GM23338 (cell line): ENCODE results near the gene DLGAP4. TPM values are rescaled to one million over a fixed set of nuclear protein-coding genes. Genes with fewer than 3 reads are reported as not detected.

Experiments used
- ATAC-seq: fragments of 200-7000 bp; cut with Tn5 transposase; 3 replicates; pipeline ENCODE4 v1.9.1; 2020
- DNase-seq: peaks from one replicate; pipeline ENCODE4 v3.0.0-alpha.2; 2015; ENCODE audit warnings: low spot score
- H2AFZ ChIP-seq: fragments of 200-600 bp; sonication (generic); 2 replicates; pipeline ENCODE4 v1.8.0; 2016; ENCODE audit warnings: antibody characterized with exemption, mild to moderate bottlenecking, moderate library complexity
- H3F3A ChIP-seq: fragments of 200-600 bp; sonication (generic); replicated peaks from 2 replicates; pipeline ENCODE4 v1.8.0; 2017; ENCODE audit warnings: antibody characterized with exemption, mixed run types, low read depth
- H3K27ac ChIP-seq: fragments of 200-600 bp; sonication (generic); 2 replicates; pipeline ENCODE4 v1.6.1; 2016; ENCODE audit warnings: low read depth
- H3K27me3 ChIP-seq: fragments of 200-600 bp; sonication (generic); 2 replicates; pipeline ENCODE4 v1.8.0; 2016; ENCODE audit warnings: mild to moderate bottlenecking, mixed run types, moderate library complexity; ENCODE audit not compliant: insufficient read depth
- H3K36me3 ChIP-seq: fragments of 200-600 bp; sonication (generic); 2 replicates; pipeline ENCODE4 v1.8.0; 2016; ENCODE audit warnings: mild to moderate bottlenecking; ENCODE audit not compliant: insufficient read depth
- H3K4me1 ChIP-seq: fragments of 200-600 bp; sonication (generic); 2 replicates; pipeline ENCODE4 v1.8.0; 2016; ENCODE audit warnings: mild to moderate bottlenecking, moderate library complexity; ENCODE audit not compliant: insufficient read depth
- H3K4me2 ChIP-seq: fragments of 200-600 bp; sonication (generic); 2 replicates; pipeline ENCODE4 v1.7.1; 2017; ENCODE audit warnings: mixed run types
- H3K4me3 ChIP-seq: fragments of 200-600 bp; sonication (generic); 2 replicates; pipeline ENCODE4 v1.6.1; 2016; ENCODE audit warnings: mixed run types
- H3K79me2 ChIP-seq: fragments of 200-600 bp; sonication (generic); replicated peaks from 2 replicates; pipeline ENCODE4 v1.8.0; 2017; ENCODE audit warnings: mild to moderate bottlenecking; ENCODE audit not compliant: insufficient read depth
- H3K9me2 ChIP-seq: fragments of 200-600 bp; sonication (generic); 2 replicates; pipeline ENCODE4 v1.8.0; 2017; ENCODE audit not compliant: insufficient read depth
- H4K20me1 ChIP-seq: fragments of 200-600 bp; sonication (generic); replicated peaks from 2 replicates; pipeline ENCODE4 v1.8.0; 2017; ENCODE audit warnings: mild to moderate bottlenecking; ENCODE audit not compliant: insufficient read depth
- H3K27ac Mint-ChIP-seq: 2 replicates; pipeline ENCODE4 v1.8.0; 2020; ENCODE audit warnings: inconsistent platforms, mild to moderate bottlenecking, moderate library complexity, mixed read lengths
- H3K27me3 Mint-ChIP-seq: 3 replicates; pipeline ENCODE4 v1.8.0; 2022; ENCODE audit warnings: low read depth, mild to moderate bottlenecking, moderate library complexity, mixed read lengths, inconsistent platforms; ENCODE audit not compliant: insufficient read depth, poor library complexity
- H3K36me3 Mint-ChIP-seq: 3 replicates; pipeline ENCODE4 v1.8.0; 2021; ENCODE audit warnings: low read depth, mild to moderate bottlenecking, inconsistent platforms, moderate library complexity, mixed read lengths
- H3K4me1 Mint-ChIP-seq: 3 replicates; pipeline ENCODE4 v1.8.0; 2020; ENCODE audit warnings: mild to moderate bottlenecking, inconsistent platforms, mixed read lengths
- H3K4me3 Mint-ChIP-seq: 3 replicates; pipeline ENCODE4 v1.8.0; 2021; ENCODE audit warnings: moderate library complexity, mild to moderate bottlenecking, inconsistent platforms, mixed read lengths
- H3K9me3 Mint-ChIP-seq: 3 replicates; pipeline ENCODE4 v1.8.0; 2020; ENCODE audit warnings: moderate library complexity, mild to moderate bottlenecking, inconsistent platforms, mixed read lengths
- CREB1 ChIP-seq: fragments of 250-450 bp; sonication (Bioruptor Pico); IDR thresholded peaks from 2 replicates; pipeline ENCODE4 v1.5.0; 2020; ENCODE audit warnings: low read depth, mild to moderate bottlenecking, moderate library complexity
- EZH2 ChIP-seq: fragments of 200-600 bp; sonication (generic); IDR thresholded peaks from one replicate; pipeline ENCODE4 v1.8.0; 2017; ENCODE audit warnings: antibody characterized with exemption, mild to moderate bottlenecking, low read depth; ENCODE audit not compliant: unreplicated experiment
- JUNB ChIP-seq: IDR thresholded peaks from one replicate; pipeline ENCODE4 v1.6.1; 2016; ENCODE audit warnings: antibody characterized with exemption; ENCODE audit not compliant: unreplicated experiment
- NANOG ChIP-seq: IDR thresholded peaks from 2 replicates; pipeline ENCODE4 v1.6.1; 2016; ENCODE audit warnings: antibody characterized with exemption, borderline replicate concordance
- POLR2AphosphoS5 ChIP-seq: IDR thresholded peaks from 2 replicates; pipeline ENCODE4 v1.6.1; 2016; ENCODE audit warnings: antibody characterized with exemption, low read depth
- STAT1 ChIP-seq: IDR thresholded peaks from one replicate; pipeline ENCODE4 v1.6.1; 2016; ENCODE audit warnings: antibody characterized with exemption; ENCODE audit not compliant: unreplicated experiment
- ZNF114 ChIP-seq: fragments of 250-450 bp; sonication (Bioruptor Pico); IDR thresholded peaks from 2 replicates; pipeline ENCODE4 v1.5.0; 2020; ENCODE audit warnings: mild to moderate bottlenecking, moderate library complexity
- ZNF331 ChIP-seq: fragments of 250-450 bp; sonication (Bioruptor Pico); IDR thresholded peaks from 2 replicates; pipeline ENCODE4 v1.5.0; 2020; ENCODE audit warnings: low read depth, mild to moderate bottlenecking, moderate library complexity
- polyA plus RNA-seq: library from polyadenylated mRNA; unstranded; fragments of >200 nt; fragmentation: Nextera tagmentation; extraction: Ambion mirVana; gene quantifications from 2 replicates; pipeline ENCODE4 v1.2.1, GENCODE V29; 2016
- total RNA-seq: library from RNA; depleted of rRNA; stranded (reverse); fragments of >200 nt; shearing (Covaris generic); gene quantifications from 2 replicates; pipeline ENCODE4 v1.2.3, GENCODE V29; 2014
- TF ChIP-seq, protein P1 (sequence below): IDR thresholded peaks from 2 replicates; pipeline ENCODE4 v1.6.1; 2016; ENCODE audit warnings: antibody characterized with exemption
- TF ChIP-seq, protein P2 (sequence below), 2 experiments: fragments of 200-600 bp in 1 of 2; sonication (generic) in 1 of 2; conservative IDR thresholded peaks; 2 replicates each; pipeline versions ENCODE4 v1.5.1 to v1.6.1; 2016 to 2017; ENCODE audit warnings: antibody characterized with exemption in 2 of 2, low read depth in 2 of 2, mild to moderate bottlenecking in 2 of 2, moderate library complexity in 1 of 2
- TF ChIP-seq, protein P3 (sequence below): fragments of 250-450 bp; sonication (Bioruptor Pico); IDR thresholded peaks from 2 replicates; pipeline ENCODE4 v1.5.0; 2020; ENCODE audit warnings: mild to moderate bottlenecking, moderate library complexity

The DLGAP4 gene
- total and polyA plus RNA-seq, 2 experiments from 2014 or later: 46.1 to 52.2 TPM

DNA sequence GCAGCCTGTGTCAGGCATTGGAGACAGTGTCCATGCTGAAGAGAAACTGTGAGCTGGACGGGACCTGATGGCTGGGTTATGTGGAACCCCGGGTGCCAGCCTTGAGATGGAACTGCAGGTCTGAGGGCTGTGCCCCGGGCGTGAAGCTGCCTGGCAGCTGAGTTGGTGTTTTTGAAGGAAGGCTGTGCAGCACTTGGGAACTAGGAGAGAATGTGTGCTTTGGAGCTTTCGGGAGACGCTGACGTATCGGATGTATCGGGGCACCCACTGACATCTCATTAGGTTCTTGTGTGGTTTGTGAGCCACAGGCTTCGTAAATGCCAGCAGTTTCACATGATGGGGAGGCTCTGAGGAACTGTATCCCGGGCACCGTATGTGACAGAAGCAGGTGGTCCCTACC lies 2.2 kb downstream of the DLGAP4 start:
- Mint-ChIP-seq H3K27me3 (peaks cover 22% of the 10 kb centered on the region), H3K4me3 (no peak overlapping the region), H3K4me1 (peaks cover 14% of the 10 kb centered on the region), H3K36me3 (no peaks in the 10 kb centered on the region; the same call in 2 of the 3 replicates), H3K27ac (no peak overlapping the region), H3K9me3 (no peaks in the 10 kb centered on the region)
- Histone ChIP-seq H3K9me2 (no peaks in the 10 kb centered on the region), H3K27ac (no peak overlapping the region), H4K20me1 (no peaks in the 10 kb centered on the region; the same call in 1 of the 2 replicates), H3K79me2 (no peaks in the 10 kb centered on the region), H3K4me3 (no peak overlapping the region), H3K4me1 (peaks cover 6% of the 10 kb centered on the region; the same call in 1 of the 2 replicates), H3K27me3 (peaks cover 41% of the 10 kb centered on the region), H3F3A (0 out of 2 replicates have a peak, but pooled peaks cover 4% of the 10 kb centered on the region), H3K4me2 (peak overlapping the region; percentile 98; the same call in 1 of the 2 replicates), H2AFZ (no peak overlapping the region), H3K36me3 (no peaks in the 10 kb centered on the region)
- ATAC-seq: no peak
- DNase-seq: no peak
- no peak for TF ChIP-seq EZH2
- no peak for TF ChIP-seq NANOG
- no peak for TF ChIP-seq POLR2AphosphoS5
- no peak for TF ChIP-seq CREB1 (CRISPR knock-in tag)
- no peak for TF ChIP-seq JUNB
- TF ChIP-seq, protein P1, sequence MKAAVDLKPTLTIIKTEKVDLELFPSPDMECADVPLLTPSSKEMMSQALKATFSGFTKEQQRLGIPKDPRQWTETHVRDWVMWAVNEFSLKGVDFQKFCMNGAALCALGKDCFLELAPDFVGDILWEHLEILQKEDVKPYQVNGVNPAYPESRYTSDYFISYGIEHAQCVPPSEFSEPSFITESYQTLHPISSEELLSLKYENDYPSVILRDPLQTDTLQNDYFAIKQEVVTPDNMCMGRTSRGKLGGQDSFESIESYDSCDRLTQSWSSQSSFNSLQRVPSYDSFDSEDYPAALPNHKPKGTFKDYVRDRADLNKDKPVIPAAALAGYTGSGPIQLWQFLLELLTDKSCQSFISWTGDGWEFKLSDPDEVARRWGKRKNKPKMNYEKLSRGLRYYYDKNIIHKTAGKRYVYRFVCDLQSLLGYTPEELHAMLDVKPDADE: no peak
- no peak for TF ChIP-seq ZNF331 (CRISPR knock-in tag)
- TF ChIP-seq STAT1: no peak
- TF ChIP-seq, protein P2, sequence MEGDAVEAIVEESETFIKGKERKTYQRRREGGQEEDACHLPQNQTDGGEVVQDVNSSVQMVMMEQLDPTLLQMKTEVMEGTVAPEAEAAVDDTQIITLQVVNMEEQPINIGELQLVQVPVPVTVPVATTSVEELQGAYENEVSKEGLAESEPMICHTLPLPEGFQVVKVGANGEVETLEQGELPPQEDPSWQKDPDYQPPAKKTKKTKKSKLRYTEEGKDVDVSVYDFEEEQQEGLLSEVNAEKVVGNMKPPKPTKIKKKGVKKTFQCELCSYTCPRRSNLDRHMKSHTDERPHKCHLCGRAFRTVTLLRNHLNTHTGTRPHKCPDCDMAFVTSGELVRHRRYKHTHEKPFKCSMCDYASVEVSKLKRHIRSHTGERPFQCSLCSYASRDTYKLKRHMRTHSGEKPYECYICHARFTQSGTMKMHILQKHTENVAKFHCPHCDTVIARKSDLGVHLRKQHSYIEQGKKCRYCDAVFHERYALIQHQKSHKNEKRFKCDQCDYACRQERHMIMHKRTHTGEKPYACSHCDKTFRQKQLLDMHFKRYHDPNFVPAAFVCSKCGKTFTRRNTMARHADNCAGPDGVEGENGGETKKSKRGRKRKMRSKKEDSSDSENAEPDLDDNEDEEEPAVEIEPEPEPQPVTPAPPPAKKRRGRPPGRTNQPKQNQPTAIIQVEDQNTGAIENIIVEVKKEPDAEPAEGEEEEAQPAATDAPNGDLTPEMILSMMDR (conservative IDR thresholded peaks at IDR 0.05; ENCODE audit: low read depth in 2 of 2): no peak
- TF ChIP-seq, protein P3, sequence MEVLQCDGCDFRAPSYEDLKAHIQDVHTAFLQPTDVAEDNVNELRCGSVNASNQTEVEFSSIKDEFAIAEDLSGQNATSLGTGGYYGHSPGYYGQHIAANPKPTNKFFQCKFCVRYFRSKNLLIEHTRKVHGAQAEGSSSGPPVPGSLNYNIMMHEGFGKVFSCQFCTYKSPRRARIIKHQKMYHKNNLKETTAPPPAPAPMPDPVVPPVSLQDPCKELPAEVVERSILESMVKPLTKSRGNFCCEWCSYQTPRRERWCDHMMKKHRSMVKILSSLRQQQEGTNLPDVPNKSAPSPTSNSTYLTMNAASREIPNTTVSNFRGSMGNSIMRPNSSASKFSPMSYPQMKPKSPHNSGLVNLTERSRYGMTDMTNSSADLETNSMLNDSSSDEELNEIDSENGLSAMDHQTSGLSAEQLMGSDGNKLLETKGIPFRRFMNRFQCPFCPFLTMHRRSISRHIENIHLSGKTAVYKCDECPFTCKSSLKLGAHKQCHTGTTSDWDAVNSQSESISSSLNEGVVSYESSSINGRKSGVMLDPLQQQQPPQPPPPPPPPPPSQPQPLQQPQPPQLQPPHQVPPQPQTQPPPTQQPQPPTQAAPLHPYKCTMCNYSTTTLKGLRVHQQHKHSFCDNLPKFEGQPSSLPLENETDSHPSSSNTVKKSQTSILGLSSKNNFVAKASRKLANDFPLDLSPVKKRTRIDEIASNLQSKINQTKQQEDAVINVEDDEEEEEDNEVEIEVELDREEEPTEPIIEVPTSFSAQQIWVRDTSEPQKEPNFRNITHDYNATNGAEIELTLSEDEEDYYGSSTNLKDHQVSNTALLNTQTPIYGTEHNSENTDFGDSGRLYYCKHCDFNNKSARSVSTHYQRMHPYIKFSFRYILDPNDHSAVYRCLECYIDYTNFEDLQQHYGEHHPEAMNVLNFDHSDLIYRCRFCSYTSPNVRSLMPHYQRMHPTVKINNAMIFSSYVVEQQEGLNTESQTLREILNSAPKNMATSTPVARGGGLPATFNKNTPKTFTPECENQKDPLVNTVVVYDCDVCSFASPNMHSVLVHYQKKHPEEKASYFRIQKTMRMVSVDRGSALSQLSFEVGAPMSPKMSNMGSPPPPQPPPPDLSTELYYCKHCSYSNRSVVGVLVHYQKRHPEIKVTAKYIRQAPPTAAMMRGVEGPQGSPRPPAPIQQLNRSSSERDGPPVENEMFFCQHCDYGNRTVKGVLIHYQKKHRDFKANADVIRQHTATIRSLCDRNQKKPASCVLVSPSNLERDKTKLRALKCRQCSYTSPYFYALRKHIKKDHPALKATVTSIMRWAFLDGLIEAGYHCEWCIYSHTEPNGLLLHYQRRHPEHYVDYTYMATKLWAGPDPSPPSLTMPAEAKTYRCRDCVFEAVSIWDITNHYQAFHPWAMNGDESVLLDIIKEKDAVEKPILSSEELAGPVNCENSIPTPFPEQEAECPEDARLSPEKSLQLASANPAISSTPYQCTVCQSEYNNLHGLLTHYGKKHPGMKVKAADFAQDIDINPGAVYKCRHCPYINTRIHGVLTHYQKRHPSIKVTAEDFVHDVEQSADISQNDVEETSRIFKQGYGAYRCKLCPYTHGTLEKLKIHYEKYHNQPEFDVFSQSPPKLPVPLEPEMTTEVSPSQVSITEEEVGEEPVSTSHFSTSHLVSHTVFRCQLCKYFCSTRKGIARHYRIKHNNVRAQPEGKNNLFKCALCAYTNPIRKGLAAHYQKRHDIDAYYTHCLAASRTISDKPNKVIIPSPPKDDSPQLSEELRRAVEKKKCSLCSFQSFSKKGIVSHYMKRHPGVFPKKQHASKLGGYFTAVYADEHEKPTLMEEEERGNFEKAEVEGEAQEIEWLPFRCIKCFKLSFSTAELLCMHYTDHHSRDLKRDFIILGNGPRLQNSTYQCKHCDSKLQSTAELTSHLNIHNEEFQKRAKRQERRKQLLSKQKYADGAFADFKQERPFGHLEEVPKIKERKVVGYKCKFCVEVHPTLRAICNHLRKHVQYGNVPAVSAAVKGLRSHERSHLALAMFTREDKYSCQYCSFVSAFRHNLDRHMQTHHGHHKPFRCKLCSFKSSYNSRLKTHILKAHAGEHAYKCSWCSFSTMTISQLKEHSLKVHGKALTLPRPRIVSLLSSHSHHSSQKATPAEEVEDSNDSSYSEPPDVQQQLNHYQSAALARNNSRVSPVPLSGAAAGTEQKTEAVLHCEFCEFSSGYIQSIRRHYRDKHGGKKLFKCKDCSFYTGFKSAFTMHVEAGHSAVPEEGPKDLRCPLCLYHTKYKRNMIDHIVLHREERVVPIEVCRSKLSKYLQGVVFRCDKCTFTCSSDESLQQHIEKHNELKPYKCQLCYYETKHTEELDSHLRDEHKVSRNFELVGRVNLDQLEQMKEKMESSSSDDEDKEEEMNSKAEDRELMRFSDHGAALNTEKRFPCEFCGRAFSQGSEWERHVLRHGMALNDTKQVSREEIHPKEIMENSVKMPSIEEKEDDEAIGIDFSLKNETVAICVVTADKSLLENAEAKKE (CRISPR knock-in tag): no peak
- no peak for TF ChIP-seq ZNF114
